ENCODE data around the gene STARD3. TPM values are rescaled to one million over a fixed set of nuclear protein-coding genes. Genes with fewer than 3 reads are reported as not detected.
A peak's percentile ranks its signal among the peaks of the same experiment; 100 is the strongest.
"Not testable (repeated sequence)": the region's sequence is repeated elsewhere in the genome, so short reads cannot be mapped to it uniquely, and the experiment has no call there.

Gene STARD3
- 10 to 100 TPM; 70.0 to 72.8 TPM for total RNA-seq

GRCh38 chr17:39636927-39637736 is at the start of gene STARD3:
Gene STARD3, plus strand, starts transcription at chr17:39637144. Its CDS starts 16,388 bp downstream, at chr17:39653532.
- peak within 1 kb of the TSS; percentile 91 for H3K4me3 Mint-ChIP-seq
- ChIA-PET POLR2A (no interaction called here), CTCF (interaction anchor here (0.5 to 6.7 kb wide), 7 partner anchors 9 to 127 kb away, joined by 3 to 108 read pairs (median 3); partner anchors contain the start of gene PGAP3)
- no peaks in the 10 kb centered on the region for H3K27me3 Mint-ChIP-seq
- peak within 1 kb of the TSS; percentile 89 for H3K27ac Mint-ChIP-seq
- DNase-seq: peak; percentile 91
- H3K4me1 Mint-ChIP-seq: peaks cover 52% of the 10 kb centered on the region
- H3K9me3 Mint-ChIP-seq: no peaks in the 10 kb centered on the region
- peaks cover 7% of the 10 kb centered on the region for H3K36me3 Mint-ChIP-seq (ENCODE audit: low read depth)

DNA sequence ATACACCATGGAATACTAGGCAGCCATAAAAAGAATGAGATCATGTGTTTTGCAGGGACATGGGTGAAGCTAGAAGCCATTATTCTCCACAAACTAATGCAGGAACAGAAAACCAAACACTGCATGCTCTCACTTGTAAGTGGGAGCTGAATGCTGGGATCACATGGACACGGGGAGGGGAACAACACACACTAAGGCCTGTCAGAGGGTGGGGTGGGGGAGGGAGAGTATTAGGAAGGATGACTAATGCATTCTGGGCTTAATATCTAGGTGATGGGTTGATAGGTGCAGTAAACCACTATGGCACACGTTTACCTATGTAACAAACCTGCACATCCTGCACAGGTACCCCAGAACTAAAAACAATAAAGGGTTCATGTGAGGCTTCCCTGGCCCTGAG is 46.8 kb upstream of the STARD3 start:
- peaks cover 32% of the 10 kb centered on the region for H3K27me3 Mint-ChIP-seq
- POLR2A ChIA-PET; H3K27ac Mint-ChIP-seq; H3K4me3 Mint-ChIP-seq; H3K9me3 Mint-ChIP-seq; H3K4me1 Mint-ChIP-seq; H3K36me3 Mint-ChIP-seq (ENCODE audit: low read depth); DNase-seq: not testable (repeated sequence)
- CTCF ChIA-PET: interaction anchor here (0.7 kb wide), 1 partner anchor 32 kb away, joined by 3 read pairs; no protein-coding TSS in a partner anchor

DNA sequence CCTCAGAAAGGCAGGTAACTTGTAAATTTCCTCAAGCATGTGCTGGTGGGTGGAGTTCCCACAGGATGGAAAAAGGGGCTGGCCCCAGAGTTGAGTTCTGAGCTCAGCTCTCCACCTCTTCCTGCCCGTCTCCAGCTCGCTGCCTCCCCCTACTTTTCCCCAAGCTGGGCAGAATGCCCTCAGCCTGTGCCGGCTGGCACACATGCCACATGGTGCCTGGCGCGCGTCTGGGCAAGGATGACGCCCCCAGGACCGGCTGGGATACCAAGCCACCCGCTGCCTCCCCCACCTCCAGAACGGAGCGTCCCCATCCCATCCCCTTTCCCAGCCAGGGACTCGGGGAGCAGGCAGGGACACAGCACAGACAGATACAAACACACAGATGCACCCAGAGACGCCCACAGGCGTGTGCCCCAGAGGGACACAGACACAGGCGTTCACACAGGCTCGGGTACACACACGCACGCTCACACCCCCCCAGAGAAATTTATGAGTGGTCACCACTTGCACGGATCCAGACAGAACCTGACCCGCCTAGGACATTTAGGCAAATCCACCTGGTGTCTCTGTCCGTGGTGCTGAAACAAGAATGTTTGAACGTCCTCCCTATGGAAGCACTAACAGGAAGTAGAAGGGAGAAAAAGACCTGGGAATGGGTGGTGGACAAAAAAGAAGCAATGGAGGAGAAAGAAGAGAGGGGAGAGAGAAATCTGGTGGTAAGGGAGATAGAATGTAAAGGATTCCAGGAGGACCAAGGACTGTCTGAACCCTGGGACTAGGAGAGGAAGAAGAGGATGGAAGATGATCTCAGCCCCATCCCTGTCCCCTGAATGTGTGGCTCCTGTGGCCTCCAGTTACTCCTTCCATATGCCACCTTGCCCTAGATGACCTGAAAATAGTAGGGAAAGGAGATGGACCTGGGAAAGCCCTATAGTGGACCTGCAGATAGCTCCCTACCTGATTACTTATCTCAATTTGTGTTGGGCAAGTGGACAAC is 44.7 kb upstream of the STARD3 start:
- H3K4me1 Mint-ChIP-seq: peaks cover 2% of the 10 kb centered on the region
- ChIA-PET CTCF (interaction anchor here (0.7 kb wide), 1 partner anchor 73 kb away, joined by 3 read pairs; the partner anchor contains the start of gene TCAP), POLR2A (no interaction called here)
- H3K4me3 Mint-ChIP-seq: no peak overlapping the region
- H3K36me3 Mint-ChIP-seq (ENCODE audit: low read depth): no peaks in the 10 kb centered on the region
- peak; percentile 64 for DNase-seq
- H3K9me3 Mint-ChIP-seq: no peaks in the 10 kb centered on the region
- H3K27ac Mint-ChIP-seq: no peak overlapping the region
- H3K27me3 Mint-ChIP-seq: peaks cover 51% of the 10 kb centered on the region

GRCh38 chr17:39593371-39593770 is 43.6 kb upstream of the STARD3 start:
- Mint-ChIP-seq H3K9me3 (no peaks in the 10 kb centered on the region), H3K4me1 (peaks cover 8% of the 10 kb centered on the region), H3K36me3 (ENCODE audit: low read depth) (no peaks in the 10 kb centered on the region), H3K27me3 (peaks cover 61% of the 10 kb centered on the region), H3K27ac (no peak overlapping the region), H3K4me3 (no peak overlapping the region)
- no peak for DNase-seq
- ChIA-PET CTCF (no interaction called here), POLR2A (no interaction called here)

- Mint-ChIP-seq H3K4me3 (no peak overlapping the region), H3K4me1 (peaks cover 15% of the 10 kb centered on the region), H3K27ac (no peak overlapping the region), H3K9me3 (no peaks in the 10 kb centered on the region), H3K36me3 (ENCODE audit: low read depth) (no peaks in the 10 kb centered on the region), H3K27me3 (peaks cover 71% of the 10 kb centered on the region)
- DNase-seq: no peak
- ChIA-PET CTCF (no interaction called here), POLR2A (no interaction called here)
These were observed 41.6 kb upstream of the STARD3 start for GRCh38 chr17:39595294-39595693.

DNA sequence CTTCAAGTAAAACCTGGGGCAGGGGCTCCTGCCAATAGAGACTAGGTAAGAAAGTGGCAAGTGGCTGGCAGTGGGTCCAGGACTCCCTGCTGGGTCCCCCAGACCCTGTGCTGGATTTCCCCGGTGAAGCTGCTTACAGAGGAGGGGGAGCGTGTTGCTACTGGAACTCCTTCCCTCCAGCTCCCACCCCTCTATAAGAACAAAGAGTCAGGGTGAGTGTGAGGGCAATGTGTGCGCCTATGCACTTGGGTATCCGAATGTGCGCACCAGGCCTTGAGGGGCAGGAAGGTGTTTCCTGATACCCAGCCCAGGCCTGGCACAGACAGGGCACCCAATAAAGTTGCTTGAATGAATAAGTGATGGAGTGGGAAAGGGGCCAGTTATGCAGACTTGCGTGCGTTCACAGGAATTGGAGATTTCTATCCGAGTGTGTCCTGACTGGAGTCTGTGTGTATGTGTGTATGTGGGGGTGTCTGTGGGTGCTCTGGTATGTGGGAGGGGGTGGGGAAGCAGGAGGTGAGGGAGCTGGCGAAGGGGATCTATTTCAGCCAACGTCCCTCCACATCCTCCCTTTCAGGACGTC is 40.9 kb upstream of the STARD3 start:
- ChIA-PET POLR2A (no interaction called here), CTCF (no interaction called here)
- H3K9me3 Mint-ChIP-seq: no peaks in the 10 kb centered on the region
- H3K27ac Mint-ChIP-seq: no peak overlapping the region
- H3K36me3 Mint-ChIP-seq (ENCODE audit: low read depth): no peaks in the 10 kb centered on the region
- peaks cover 15% of the 10 kb centered on the region for H3K4me1 Mint-ChIP-seq
- no peak overlapping the region for H3K4me3 Mint-ChIP-seq
- H3K27me3 Mint-ChIP-seq: peaks cover 78% of the 10 kb centered on the region
- no peak for DNase-seq

DNA sequence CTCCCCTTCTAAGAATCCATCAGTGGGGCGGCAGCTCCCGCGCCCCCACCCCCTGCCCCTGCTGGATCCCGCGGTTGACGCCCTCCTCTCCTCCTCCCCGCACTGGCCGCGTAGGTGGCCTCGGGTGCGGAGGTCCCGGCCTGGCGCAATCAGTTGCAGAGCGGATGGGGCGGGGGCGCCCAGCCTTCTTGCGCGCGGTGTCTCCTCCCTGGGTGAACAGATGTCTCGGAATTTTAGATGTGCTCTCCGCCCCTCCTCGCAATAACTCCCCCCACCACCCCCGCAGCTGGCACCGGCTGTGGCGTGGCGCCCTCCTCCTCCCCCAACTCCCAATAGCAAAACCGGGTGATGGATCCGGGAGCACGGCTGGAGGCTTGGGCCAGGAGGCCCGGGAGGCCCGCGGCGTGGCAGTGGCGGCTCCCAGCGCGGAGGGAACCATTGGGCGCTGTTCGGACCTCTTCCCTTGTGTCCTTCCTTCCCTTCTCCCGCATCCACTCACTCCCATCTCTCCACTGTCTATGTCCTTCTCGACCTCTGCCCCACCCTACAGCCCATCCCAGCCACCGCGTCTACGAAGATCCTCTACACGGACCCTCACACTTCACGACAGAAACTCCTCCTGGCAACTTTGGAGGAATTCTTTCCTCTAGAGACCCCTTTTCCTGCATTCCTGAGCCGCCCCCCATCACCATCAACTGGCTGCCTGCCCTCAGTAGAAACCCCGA is 40.2 kb upstream of the STARD3 start:
- no peak for DNase-seq
- ChIA-PET POLR2A (no interaction called here), CTCF (interaction anchor here (1.2 kb wide), 1 partner anchor 25 kb away, joined by 4 read pairs; no protein-coding TSS in a partner anchor)
- Mint-ChIP-seq H3K36me3 (ENCODE audit: low read depth) (no peaks in the 10 kb centered on the region), H3K9me3 (no peaks in the 10 kb centered on the region), H3K27me3 (peaks cover 80% of the 10 kb centered on the region), H3K4me3 (no peak overlapping the region), H3K27ac (no peak overlapping the region), H3K4me1 (peaks cover 15% of the 10 kb centered on the region)

DNA sequence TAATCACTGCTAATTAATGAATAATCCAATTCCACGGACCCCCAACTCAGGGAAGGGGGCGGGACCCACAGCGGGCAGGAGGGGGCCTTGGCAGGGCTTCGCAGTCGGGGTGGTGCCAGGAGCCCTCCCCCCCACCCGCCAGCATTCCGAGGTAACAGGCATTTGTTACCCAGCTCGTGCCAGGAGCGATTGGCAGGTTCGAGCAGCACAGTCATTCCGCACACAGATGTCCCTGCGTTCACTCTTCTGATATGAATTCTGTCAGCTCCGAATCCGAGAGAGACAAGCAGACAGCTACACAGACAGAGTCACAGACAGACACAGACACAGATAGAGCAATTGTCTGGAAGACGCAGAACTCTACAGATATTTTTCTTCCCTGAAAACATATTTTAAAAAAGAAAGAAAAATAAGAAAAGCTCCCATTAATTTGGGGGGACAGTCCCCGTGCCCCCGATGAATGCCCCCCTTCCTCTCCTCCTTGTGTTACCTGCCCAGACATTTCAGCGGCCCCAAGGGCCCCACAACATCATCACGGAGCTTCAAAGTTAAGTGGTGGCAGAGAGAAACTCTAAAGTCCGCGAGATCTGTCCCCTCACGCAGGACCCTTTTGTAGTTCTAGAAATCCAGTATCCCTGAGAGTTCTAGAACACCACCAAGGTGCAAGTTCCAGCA is 39.4 kb upstream of the STARD3 start:
- H3K27me3 Mint-ChIP-seq: peaks cover 84% of the 10 kb centered on the region
- peaks cover 15% of the 10 kb centered on the region for H3K4me1 Mint-ChIP-seq
- H3K4me3 Mint-ChIP-seq: no peak overlapping the region
- H3K9me3 Mint-ChIP-seq: no peaks in the 10 kb centered on the region
- ChIA-PET POLR2A (no interaction called here), CTCF (interaction anchor here (0.5 to 1.2 kb wide), 2 partner anchors 24 to 161 kb away, joined by 3 to 4 read pairs; no protein-coding TSS in a partner anchor)
- DNase-seq: no peak
- H3K36me3 Mint-ChIP-seq (ENCODE audit: low read depth): no peaks in the 10 kb centered on the region
- peak overlapping the region; percentile 44 for H3K27ac Mint-ChIP-seq

DNA sequence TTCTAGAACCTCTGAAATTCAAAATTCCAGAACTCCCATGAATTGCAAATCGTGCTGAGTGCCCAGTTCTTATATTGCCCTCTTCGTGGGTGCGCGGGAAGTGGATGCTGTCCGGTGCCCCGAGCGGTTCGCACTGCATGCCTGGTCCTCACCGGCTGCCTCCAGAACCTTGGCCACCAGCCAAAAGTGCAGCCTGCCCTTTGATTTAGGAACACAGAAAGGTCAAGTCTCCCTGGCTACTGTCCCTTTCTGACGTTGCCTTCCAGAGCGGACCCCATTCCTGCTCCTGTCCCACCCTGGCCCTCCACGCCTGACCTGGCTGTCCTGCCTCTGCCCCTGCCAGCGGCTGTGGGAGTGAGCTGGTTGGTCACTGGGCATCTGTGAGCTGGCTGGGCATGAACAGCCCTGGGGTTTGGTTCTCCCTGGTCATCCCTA is 38.9 kb upstream of the STARD3 start:
- Mint-ChIP-seq H3K27ac (no peak overlapping the region), H3K9me3 (no peaks in the 10 kb centered on the region), H3K4me1 (peaks cover 15% of the 10 kb centered on the region), H3K4me3 (no peak overlapping the region), H3K27me3 (peaks cover 87% of the 10 kb centered on the region), H3K36me3 (ENCODE audit: low read depth) (no peaks in the 10 kb centered on the region)
- POLR2A ChIA-PET: no interaction called here
- CTCF ChIA-PET: interaction anchor here (0.5 to 1.2 kb wide), 2 partner anchors 24 to 162 kb away, joined by 3 to 4 read pairs; no protein-coding TSS in a partner anchor
- no peak for DNase-seq

GRCh38 chr17:39598630-39599003 is 38.3 kb upstream of the STARD3 start:
- Mint-ChIP-seq H3K27ac (no peak overlapping the region), H3K9me3 (no peaks in the 10 kb centered on the region), H3K36me3 (ENCODE audit: low read depth) (no peaks in the 10 kb centered on the region), H3K4me1 (peaks cover 17% of the 10 kb centered on the region), H3K4me3 (no peak overlapping the region), H3K27me3 (peaks cover 87% of the 10 kb centered on the region)
- no peak for DNase-seq
- ChIA-PET CTCF (interaction anchor here (3.8 kb wide), 1 partner anchor 23 kb away, joined by 16 read pairs; no protein-coding TSS in a partner anchor), POLR2A (no interaction called here)

DNA sequence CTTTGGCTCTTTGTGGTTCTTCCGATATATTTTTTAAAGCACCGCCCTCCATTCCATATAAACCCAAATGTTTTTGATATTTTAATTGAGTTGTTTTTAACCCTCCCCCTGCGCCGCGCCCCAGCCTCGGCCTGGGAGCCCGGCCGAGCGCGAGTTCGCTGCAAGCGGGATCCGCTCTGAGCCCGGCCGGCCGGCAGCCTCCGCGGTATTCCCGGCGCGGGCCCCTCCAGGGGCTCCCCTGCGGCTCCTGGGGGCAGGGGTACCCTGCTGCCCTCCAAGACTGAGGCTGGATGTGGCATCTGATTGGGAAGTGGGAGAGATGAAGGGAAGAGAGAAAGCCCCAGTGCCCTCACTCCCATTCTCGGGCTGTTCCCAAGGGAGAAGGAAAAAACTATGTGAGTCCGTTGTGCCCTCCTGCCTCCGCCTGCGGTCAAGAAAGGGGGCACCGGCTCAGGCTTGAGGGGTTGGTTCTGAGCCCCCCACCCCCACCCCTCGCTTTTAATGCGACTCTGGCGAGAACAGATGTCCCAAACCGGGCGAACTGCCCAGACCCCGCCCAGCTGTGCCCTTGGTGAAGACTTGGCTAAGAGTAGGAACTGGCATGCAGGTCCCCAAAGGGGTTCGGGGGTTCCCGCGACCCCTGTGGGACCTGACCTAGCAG is 37.8 kb upstream of the STARD3 start:
- H3K36me3 Mint-ChIP-seq (ENCODE audit: low read depth): no peaks in the 10 kb centered on the region
- no peaks in the 10 kb centered on the region for H3K9me3 Mint-ChIP-seq
- peaks cover 19% of the 10 kb centered on the region for H3K4me1 Mint-ChIP-seq
- CTCF ChIA-PET: interaction anchor here (1.3 to 3.8 kb wide), 2 partner anchors 22 to 24 kb away, joined by 4 to 16 read pairs; no protein-coding TSS in a partner anchor
- DNase-seq: no peak
- POLR2A ChIA-PET: no interaction called here
- H3K27me3 Mint-ChIP-seq: peaks cover 88% of the 10 kb centered on the region
- H3K27ac Mint-ChIP-seq: no peak overlapping the region
- no peak overlapping the region for H3K4me3 Mint-ChIP-seq

Data from activated CD4-positive, alpha-beta T cell treated with anti-CD3 and anti-CD28 coated beads, Interleukin-2, amount 10 ng/mL, durations not matched to agents 7 days and 5 days (primary cell).